ENCODE measurements around the gene SUV39H1.
A peak's percentile ranks its signal among the peaks of the same experiment; 100 is the strongest.

SUV39H1 gene

GRCh38 chrX:48736878-48737212, 40.3 kb downstream of the SUV39H1 start:
- Histone ChIP-seq H3K27me3 (no peaks in the 10 kb centered on the region), H3K36me3 (no peaks in the 10 kb centered on the region), H3K9me3 (no peaks in the 10 kb centered on the region), H3K4me3 (ENCODE audit: low read depth in 1 of 2, low read length in 1 of 2) (peak overlapping the region; percentile 55 to 67), H3K27ac (peak overlapping the region; percentile 93), H3K4me1 (ENCODE audit: control insufficient read depth in 1 of 2, insufficient read depth in 1 of 2, low read depth in 1 of 2, low read length in 1 of 2) (peaks cover 9 to 13% of the 10 kb centered on the region in 2 experiments)
- no peak for TF ChIP-seq CTCF (IDR thresholded peaks at IDR 0.05)

GRCh38 chrX:48737213-48737938, 40.8 kb downstream of the SUV39H1 start:
- H3K4me3 ChIP-seq (ENCODE audit: low read depth in 1 of 2, low read length in 1 of 2) = peak overlapping the region; percentile 55 to 67

GRCh38 chrX:48737940-48738339, 41.4 kb downstream of the SUV39H1 start:
- Histone ChIP-seq H3K27me3 (no peaks in the 10 kb centered on the region), H3K36me3 (no peaks in the 10 kb centered on the region), H3K4me1 (ENCODE audit: control insufficient read depth in 1 of 2, insufficient read depth in 1 of 2, low read depth in 1 of 2, low read length in 1 of 2) (peaks cover 9 to 13% of the 10 kb centered on the region in 2 experiments), H3K27ac (peak overlapping the region; percentile 93), H3K9me3 (no peaks in the 10 kb centered on the region), H3K4me3 (ENCODE audit: low read depth in 1 of 2, low read length in 1 of 2) (peak overlapping the region; percentile 55 to 67)
- TF ChIP-seq CTCF (IDR thresholded peaks at IDR 0.05) = no peak

More at GRCh38 chrX:48737213-48737938, 40.8 kb downstream of the SUV39H1 start:
- no peaks in the 10 kb centered on the region for H3K27me3 ChIP-seq
- H3K36me3 ChIP-seq = no peaks in the 10 kb centered on the region
- no peak for TF ChIP-seq CTCF (IDR thresholded peaks at IDR 0.05)
- H3K4me1 ChIP-seq (ENCODE audit: control insufficient read depth in 1 of 2, insufficient read depth in 1 of 2, low read depth in 1 of 2, low read length in 1 of 2) = peaks cover 9 to 13% of the 10 kb centered on the region in 2 experiments
- no peaks in the 10 kb centered on the region for H3K9me3 ChIP-seq
- H3K27ac ChIP-seq = peak overlapping the region; percentile 93

- Histone ChIP-seq H3K4me3 (ENCODE audit: low read depth in 1 of 2, low read length in 1 of 2) (no peak overlapping the region), H3K27ac (no peak overlapping the region), H3K4me1 (ENCODE audit: control insufficient read depth in 1 of 2, insufficient read depth in 1 of 2, low read depth in 1 of 2, low read length in 1 of 2) (peaks cover 15 to 23% of the 10 kb centered on the region in 2 experiments), H3K27me3 (no peaks in the 10 kb centered on the region), H3K9me3 (no peaks in the 10 kb centered on the region), H3K36me3 (no peaks in the 10 kb centered on the region)
- TF ChIP-seq CTCF (IDR thresholded peaks at IDR 0.05) = no peak
Measured at GRCh38 chrX:48741834-48742233, 45.3 kb downstream of the SUV39H1 start.

GRCh38 chrX:48745222-48745621, 48.7 kb downstream of the SUV39H1 start:
- Histone ChIP-seq H3K9me3 (no peaks in the 10 kb centered on the region), H3K4me1 (ENCODE audit: control insufficient read depth in 1 of 2, insufficient read depth in 1 of 2, low read depth in 1 of 2, low read length in 1 of 2) (peaks cover 9 to 14% of the 10 kb centered on the region in 2 experiments), H3K36me3 (no peaks in the 10 kb centered on the region), H3K27ac (no peak overlapping the region), H3K4me3 (ENCODE audit: low read depth in 1 of 2, low read length in 1 of 2) (no peak overlapping the region), H3K27me3 (no peaks in the 10 kb centered on the region)
- no peak for TF ChIP-seq CTCF (IDR thresholded peaks at IDR 0.05)
